Measurements from ENCODE around the gene TRIM3.

Gene TRIM3

DNA sequence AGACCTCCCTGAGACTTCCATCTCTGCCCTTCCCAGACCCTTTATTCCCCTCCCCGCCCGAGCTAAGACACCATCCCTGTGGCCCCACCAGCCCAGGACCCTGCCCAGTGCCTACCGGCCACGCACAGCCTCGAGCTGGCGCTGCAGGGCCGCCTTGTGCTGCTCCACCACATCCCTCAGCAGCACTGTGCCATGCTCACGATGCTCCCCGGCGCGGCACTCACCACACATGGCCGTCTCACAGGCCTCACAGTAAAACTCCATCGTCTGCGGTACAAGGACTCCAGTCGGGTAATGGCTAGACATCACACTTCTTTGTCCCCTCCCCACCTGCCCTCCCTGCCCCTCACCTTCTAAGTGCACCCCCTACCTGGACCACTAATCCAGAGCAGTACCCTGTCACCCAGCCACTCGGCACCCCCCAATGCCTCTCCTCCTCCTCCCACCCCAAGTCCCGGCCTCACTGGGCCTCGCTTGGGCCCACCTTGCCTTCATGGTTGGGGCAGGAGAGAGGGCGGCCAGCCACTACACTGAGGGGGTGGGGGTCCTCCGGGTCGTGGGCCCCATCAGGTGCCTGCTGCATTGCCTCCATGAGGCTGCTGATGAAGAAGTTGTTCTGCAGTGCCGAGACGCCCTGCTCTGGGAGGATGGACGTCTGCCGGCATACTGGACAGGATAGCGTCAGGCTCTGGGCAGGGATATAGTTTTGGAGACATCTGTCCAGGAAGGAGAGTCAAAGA lies 16.0 kb downstream of the TRIM3 start:
- Histone ChIP-seq H3K4me1 (ENCODE audit: control insufficient read depth, insufficient read depth, low read length) (no peaks in the 10 kb centered on the region), H3K27ac (ENCODE audit: low read depth, low read length) (no peak overlapping the region), H3K36me3 (ENCODE audit: control insufficient read depth, insufficient read depth, low read length) (peaks cover 28% of the 10 kb centered on the region), H3K4me3 (ENCODE audit: low read depth, low read length) (no peak overlapping the region), H3K27me3 (ENCODE audit: control insufficient read depth, insufficient read depth, low read length) (no peaks in the 10 kb centered on the region), H3K9ac (ENCODE audit: low read length) (no peak overlapping the region), H3K9me3 (ENCODE audit: control insufficient read depth, insufficient read depth, low read depth, low read length) (no peaks in the 10 kb centered on the region)

DNA sequence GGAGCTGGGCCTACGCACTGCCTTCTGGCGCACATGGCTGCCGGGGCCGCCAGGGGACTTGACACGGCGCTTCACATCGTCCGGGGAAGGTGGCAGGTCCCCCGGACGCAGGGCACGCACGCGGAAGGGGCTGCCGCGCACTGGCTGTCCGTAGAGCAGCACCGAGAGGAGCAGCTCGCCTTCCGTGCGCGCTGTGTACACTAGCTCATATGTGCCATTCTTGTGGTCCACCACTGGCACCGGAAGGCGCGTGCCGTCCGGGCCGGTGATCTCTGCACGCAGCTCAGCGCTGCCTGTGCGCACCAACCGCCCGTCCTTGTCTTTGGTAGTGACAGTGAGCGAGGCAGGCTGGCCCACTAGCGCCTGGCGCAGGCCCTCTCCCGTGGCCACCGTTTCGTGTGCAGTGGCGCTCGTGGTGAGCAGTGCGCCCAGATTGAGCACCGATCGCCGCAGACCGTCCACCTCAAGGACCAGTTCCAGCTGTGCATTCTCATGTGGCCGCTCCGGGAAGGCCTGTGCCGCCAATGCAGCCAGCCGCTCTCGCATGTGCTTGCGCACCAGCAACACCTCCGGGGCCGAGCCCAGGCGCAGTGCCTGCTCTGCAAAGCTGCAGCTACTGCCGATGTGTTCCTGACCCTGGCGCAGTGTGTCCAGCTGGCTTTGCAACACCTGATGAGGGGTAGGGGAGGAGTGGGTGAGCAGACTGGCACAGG lies 17.2 kb downstream of the TRIM3 start:
- Histone ChIP-seq H3K9ac (ENCODE audit: low read length) (no peak overlapping the region), H3K27ac (ENCODE audit: low read depth, low read length) (no peak overlapping the region)

DNA sequence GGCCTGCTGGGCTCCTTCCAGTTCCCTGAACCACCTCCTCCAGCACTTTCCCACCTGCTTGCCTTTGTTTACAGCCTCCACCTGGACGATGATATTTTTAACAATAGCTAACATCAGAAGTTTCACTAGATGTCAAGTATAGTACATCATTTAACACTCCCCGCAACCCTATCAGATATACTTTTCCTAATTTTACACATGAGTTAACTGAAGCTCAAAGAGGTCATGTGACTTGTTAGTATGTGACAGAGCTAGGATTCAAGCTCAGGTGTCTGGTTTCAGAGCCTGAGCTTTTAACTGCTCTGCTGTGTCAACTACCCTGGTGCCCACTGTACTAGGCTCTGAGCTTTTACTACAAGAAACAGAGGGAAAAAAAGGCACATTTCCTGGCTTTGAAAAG lies 18.7 kb downstream of the TRIM3 start:
- Histone ChIP-seq H3K36me3 (ENCODE audit: control insufficient read depth, insufficient read depth, low read length) (peaks cover 44% of the 10 kb centered on the region), H3K9ac (ENCODE audit: low read length) (no peak overlapping the region), H3K9me3 (ENCODE audit: control insufficient read depth, insufficient read depth, low read depth, low read length) (no peaks in the 10 kb centered on the region), H3K27ac (ENCODE audit: low read depth, low read length) (no peak overlapping the region), H3K4me1 (ENCODE audit: control insufficient read depth, insufficient read depth, low read length) (no peaks in the 10 kb centered on the region), H3K27me3 (ENCODE audit: control insufficient read depth, insufficient read depth, low read length) (no peaks in the 10 kb centered on the region), H3K4me3 (ENCODE audit: low read depth, low read length) (no peak overlapping the region)

More for the DNA sequence above, 17.2 kb downstream of the TRIM3 start:
- H3K27me3 ChIP-seq (ENCODE audit: control insufficient read depth, insufficient read depth, low read length), result no peaks in the 10 kb centered on the region
- peaks cover 30% of the 10 kb centered on the region for H3K36me3 ChIP-seq (ENCODE audit: control insufficient read depth, insufficient read depth, low read length)
- H3K4me3 ChIP-seq (ENCODE audit: low read depth, low read length), result no peak overlapping the region
- H3K4me1 ChIP-seq (ENCODE audit: control insufficient read depth, insufficient read depth, low read length), result no peaks in the 10 kb centered on the region
- no peaks in the 10 kb centered on the region for H3K9me3 ChIP-seq (ENCODE audit: control insufficient read depth, insufficient read depth, low read depth, low read length)

DNA sequence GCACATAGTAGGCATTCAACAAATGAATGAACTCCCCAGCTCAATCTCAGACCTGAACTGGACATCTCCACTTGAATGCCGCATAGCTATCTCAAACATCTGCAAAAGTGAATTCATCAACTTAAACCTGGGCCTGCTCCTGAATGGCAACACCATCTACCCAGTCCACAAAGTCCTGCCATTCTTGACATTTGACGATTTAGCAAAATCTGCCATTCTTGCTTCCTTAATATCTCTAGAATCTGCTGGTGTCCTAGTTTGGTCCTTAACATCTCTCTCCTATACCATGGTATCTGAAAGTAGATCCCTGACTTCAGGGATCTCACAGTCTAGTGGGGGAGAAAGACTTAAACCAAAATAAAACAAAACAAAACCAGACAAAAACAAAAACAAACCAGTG lies 20.6 kb downstream of the TRIM3 start:
- Histone ChIP-seq H3K36me3 (ENCODE audit: control insufficient read depth, insufficient read depth, low read length) (peaks cover 51% of the 10 kb centered on the region), H3K27me3 (ENCODE audit: control insufficient read depth, insufficient read depth, low read length) (no peaks in the 10 kb centered on the region), H3K9ac (ENCODE audit: low read length) (no peak overlapping the region), H3K4me3 (ENCODE audit: low read depth, low read length) (no peak overlapping the region), H3K9me3 (ENCODE audit: control insufficient read depth, insufficient read depth, low read depth, low read length) (no peaks in the 10 kb centered on the region), H3K27ac (ENCODE audit: low read depth, low read length) (no peak overlapping the region), H3K4me1 (ENCODE audit: control insufficient read depth, insufficient read depth, low read length) (no peaks in the 10 kb centered on the region)

DNA sequence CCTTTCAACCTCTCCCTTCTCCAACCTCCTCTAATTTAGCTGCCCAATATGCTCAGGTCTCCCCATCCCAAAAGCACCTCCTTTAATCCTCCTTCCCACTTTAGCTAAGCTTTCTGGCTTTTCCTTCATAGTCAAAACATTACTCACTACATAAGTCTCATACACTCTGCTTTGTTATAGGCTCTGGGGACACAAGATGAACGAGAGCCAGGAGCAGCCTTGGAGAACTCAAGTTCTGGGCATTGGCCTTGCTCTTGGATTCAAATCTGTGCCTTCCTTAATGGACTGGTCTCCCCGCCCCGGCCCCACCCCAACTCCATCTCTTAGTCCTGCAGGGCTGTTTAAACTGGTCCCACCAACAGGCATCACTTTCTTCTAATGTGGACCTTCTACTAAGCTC lies 21.5 kb downstream of the TRIM3 start:
- H3K4me1 ChIP-seq (ENCODE audit: control insufficient read depth, insufficient read depth, low read length), result no peaks in the 10 kb centered on the region
- no peaks in the 10 kb centered on the region for H3K9me3 ChIP-seq (ENCODE audit: control insufficient read depth, insufficient read depth, low read depth, low read length)
- peaks cover 46% of the 10 kb centered on the region for H3K36me3 ChIP-seq (ENCODE audit: control insufficient read depth, insufficient read depth, low read length)

DNA sequence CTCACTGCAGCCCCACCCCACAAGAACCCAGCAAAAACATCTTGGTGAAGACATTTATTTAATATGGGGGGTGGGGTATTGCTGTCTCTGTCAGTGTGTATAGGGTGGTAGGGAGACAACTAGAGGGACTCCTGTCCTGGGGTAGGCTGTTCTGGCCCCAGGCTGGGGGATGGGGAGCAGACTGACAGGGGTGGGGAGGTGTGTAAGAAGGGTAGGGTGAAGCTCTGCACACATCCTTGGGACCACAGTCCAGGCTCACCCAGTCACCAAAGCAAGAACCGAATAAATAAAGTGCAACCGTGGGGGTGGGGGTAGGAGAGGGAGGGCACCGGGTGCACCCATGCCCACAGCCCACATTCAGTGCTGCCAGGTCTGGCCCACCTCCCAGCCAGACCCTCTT lies 25.2 kb downstream of the TRIM3 start:
- peaks cover 23% of the 10 kb centered on the region for H3K36me3 ChIP-seq (ENCODE audit: control insufficient read depth, insufficient read depth, low read length)

More for the DNA sequence above, 21.5 kb downstream of the TRIM3 start:
- H3K4me3 ChIP-seq (ENCODE audit: low read depth, low read length), result no peak overlapping the region
- H3K27ac ChIP-seq (ENCODE audit: low read depth, low read length), result no peak overlapping the region
- H3K9ac ChIP-seq (ENCODE audit: low read length), result no peak overlapping the region
- H3K27me3 ChIP-seq (ENCODE audit: control insufficient read depth, insufficient read depth, low read length), result no peaks in the 10 kb centered on the region

DNA sequence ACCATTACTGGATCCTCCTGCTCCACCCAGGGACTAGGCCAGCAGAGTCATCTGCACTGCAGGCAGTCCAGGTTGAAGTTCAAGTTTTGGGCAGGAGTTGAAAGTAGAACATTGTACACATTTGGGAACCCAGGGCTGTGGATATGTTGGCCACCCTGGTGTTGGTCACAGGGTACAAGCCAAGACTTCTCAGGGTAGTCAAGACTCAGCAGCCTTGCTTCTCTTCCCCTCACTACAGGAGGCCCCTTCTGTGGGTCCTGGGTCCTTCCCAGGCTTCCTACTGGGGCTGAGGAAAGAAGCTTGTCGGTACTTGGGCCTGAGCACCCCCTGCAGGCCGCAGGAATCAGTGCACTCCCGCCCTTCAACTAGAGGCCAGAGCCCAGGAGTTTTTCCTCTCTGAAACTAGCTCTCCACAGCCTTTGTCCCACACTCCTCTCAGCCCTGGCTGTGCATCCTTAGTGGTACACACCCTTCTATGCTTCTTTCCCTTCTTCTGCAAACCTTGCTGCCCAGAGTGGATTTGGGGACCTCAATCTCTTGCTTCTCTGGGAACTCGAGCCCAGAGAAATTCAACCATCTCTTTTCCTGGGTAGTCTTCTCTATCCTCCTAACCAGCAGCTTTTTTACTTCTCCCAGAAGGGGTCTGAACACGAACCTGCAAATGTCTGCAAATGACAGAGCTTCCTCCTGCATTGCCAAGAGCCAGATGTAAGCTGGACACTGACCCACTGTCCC lies 30.3 kb downstream of the TRIM3 start:
- no peaks in the 10 kb centered on the region for H3K36me3 ChIP-seq (ENCODE audit: control insufficient read depth, insufficient read depth, low read length)
- H3K9me3 ChIP-seq (ENCODE audit: control insufficient read depth, insufficient read depth, low read depth, low read length), result no peaks in the 10 kb centered on the region
- no peak overlapping the region for H3K4me3 ChIP-seq (ENCODE audit: low read depth, low read length)
- no peaks in the 10 kb centered on the region for H3K27me3 ChIP-seq (ENCODE audit: control insufficient read depth, insufficient read depth, low read length)
- H3K4me1 ChIP-seq (ENCODE audit: control insufficient read depth, insufficient read depth, low read length), result peaks cover 12% of the 10 kb centered on the region; the same call in 1 of the 2 replicates
- H3K27ac ChIP-seq (ENCODE audit: low read depth, low read length), result no peak overlapping the region
- no peak overlapping the region for H3K9ac ChIP-seq (ENCODE audit: low read length)

More for the DNA sequence above, 25.2 kb downstream of the TRIM3 start:
- Histone ChIP-seq H3K9ac (ENCODE audit: low read length) (no peak overlapping the region), H3K27ac (ENCODE audit: low read depth, low read length) (no peak overlapping the region), H3K27me3 (ENCODE audit: control insufficient read depth, insufficient read depth, low read length) (no peaks in the 10 kb centered on the region), H3K4me1 (ENCODE audit: control insufficient read depth, insufficient read depth, low read length) (no peaks in the 10 kb centered on the region), H3K9me3 (ENCODE audit: control insufficient read depth, insufficient read depth, low read depth, low read length) (no peaks in the 10 kb centered on the region), H3K4me3 (ENCODE audit: low read depth, low read length) (no peak overlapping the region)

DNA sequence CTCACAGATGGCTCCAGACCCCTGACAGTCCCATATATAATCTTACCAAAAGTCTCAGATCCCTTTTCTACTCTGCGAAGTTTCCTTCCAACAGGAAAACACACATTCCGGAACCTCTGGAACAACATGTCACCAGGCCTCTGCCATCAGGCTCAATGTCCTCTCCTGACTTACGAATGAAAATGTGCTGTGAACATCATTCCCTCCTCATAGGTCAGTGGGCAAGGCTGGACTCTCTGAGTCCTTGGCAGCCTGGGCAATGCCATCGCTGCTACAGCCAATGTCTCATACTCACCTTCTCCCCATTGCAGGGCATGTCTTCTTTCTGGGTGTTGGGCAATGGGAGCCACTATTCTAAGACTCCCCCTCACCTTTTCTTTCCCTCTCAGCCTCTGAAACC lies 31.3 kb downstream of the TRIM3 start:
- no peaks in the 10 kb centered on the region for H3K27me3 ChIP-seq (ENCODE audit: control insufficient read depth, insufficient read depth, low read length)
- no peak overlapping the region for H3K9ac ChIP-seq (ENCODE audit: low read length)
- no peak overlapping the region for H3K4me3 ChIP-seq (ENCODE audit: low read depth, low read length)
- no peak overlapping the region for H3K27ac ChIP-seq (ENCODE audit: low read depth, low read length)
- no peaks in the 10 kb centered on the region for H3K9me3 ChIP-seq (ENCODE audit: control insufficient read depth, insufficient read depth, low read depth, low read length)
- peaks cover 12% of the 10 kb centered on the region; the same call in 1 of the 2 replicates for H3K4me1 ChIP-seq (ENCODE audit: control insufficient read depth, insufficient read depth, low read length)
- H3K36me3 ChIP-seq (ENCODE audit: control insufficient read depth, insufficient read depth, low read length), result no peaks in the 10 kb centered on the region

DNA sequence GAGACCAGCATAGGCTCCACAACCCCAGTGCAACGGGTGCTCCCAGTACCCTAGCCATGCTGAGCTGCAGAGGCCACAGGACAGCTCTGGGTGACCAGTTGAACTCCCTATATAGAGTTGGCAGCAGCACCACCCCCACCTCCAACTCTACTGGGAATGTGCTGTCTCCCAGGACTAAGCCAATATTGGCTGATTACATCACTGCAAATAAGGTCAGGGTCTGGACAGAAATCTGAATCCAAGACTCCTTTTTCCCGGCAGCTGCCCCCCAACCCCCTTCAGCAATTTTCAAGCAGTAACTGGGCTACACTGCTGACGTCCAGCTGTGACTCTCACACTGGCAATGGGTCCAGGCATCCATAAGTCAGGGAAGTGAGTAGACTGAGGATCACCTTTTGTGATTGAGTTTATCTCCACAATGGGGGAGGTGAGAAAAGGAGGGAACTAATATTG lies 32.8 kb downstream of the TRIM3 start, which contains the start of gene HPX:
Gene HPX, minus strand, starts transcription at position 82 of the 453 bp plus-strand sequence. Its CDS starts 24 bp downstream, at position 58.
- Histone ChIP-seq H3K27ac (ENCODE audit: low read depth, low read length) (no peak within 1 kb of the TSS), H3K4me3 (ENCODE audit: low read depth, low read length) (no peak within 1 kb of the TSS), H3K27me3 (ENCODE audit: control insufficient read depth, insufficient read depth, low read length) (no peaks in the 10 kb centered on the region), H3K4me1 (ENCODE audit: control insufficient read depth, insufficient read depth, low read length) (peaks cover 12% of the 10 kb centered on the region; the same call in 1 of the 2 replicates), H3K9ac (ENCODE audit: low read length) (no peak within 1 kb of the TSS), H3K36me3 (ENCODE audit: control insufficient read depth, insufficient read depth, low read length) (no peaks in the 10 kb centered on the region), H3K9me3 (ENCODE audit: control insufficient read depth, insufficient read depth, low read depth, low read length) (no peaks in the 10 kb centered on the region)

DNA sequence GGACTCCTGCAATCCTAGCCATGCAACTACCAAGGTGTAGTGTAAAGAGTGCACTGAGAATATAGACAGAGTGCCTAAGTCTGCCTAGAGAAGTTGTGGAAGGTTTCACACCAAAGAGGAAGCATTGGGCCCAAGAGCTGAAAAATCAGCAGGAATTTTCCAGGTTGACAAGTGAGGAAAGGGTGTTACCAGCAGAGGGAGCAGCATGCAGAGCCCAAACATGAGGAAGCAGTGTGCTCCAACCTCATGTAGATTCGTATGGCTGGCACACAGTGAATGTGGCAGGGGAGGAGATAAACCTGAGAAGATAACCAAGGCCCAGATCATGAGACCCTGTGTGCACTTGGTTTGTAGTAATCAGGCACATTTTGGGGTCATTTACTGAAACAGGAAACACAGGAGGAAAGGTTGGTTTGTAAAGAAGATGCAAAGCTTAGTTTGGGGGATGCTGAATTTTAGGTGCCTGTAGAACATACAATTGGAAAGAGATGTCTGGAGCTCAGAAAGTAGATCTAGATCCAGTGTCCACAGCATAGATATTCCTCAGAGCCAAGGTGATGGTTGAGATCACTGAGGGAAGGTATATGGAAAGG lies 34.7 kb downstream of the TRIM3 start:
- Histone ChIP-seq H3K4me3 (ENCODE audit: low read depth, low read length) (no peak overlapping the region), H3K27ac (ENCODE audit: low read depth, low read length) (no peak overlapping the region), H3K36me3 (ENCODE audit: control insufficient read depth, insufficient read depth, low read length) (no peaks in the 10 kb centered on the region), H3K4me1 (ENCODE audit: control insufficient read depth, insufficient read depth, low read length) (peaks cover 12% of the 10 kb centered on the region; the same call in 1 of the 2 replicates), H3K9ac (ENCODE audit: low read length) (no peak overlapping the region), H3K9me3 (ENCODE audit: control insufficient read depth, insufficient read depth, low read depth, low read length) (no peaks in the 10 kb centered on the region), H3K27me3 (ENCODE audit: control insufficient read depth, insufficient read depth, low read length) (no peaks in the 10 kb centered on the region)

Measured in HUES6 (cell line).